Measurements from ENCODE around the gene ST7L.

DNA sequence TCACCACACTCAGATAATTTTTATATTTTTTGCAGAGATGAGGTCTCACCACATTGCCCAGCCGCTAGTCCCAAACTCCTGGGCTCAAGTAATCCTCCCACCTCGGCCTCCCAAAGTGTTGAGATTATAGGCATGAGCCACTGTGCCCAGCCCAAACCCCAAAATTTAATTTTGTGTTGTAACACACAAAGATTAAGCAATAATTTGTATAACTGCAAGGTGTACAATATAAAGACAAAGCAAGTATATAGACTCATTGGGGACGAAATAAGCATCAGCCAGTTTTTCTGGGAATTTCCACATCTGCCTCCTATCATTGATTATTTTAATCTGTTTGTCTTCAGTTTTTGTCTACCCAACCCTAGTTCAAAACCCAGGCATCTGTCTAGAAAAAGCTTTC, 42.7 kb downstream of the ST7L start:
- no peak for TF ChIP-seq POLR2A (IDR thresholded peaks at IDR 0.05)
- TF ChIP-seq, protein P1, sequence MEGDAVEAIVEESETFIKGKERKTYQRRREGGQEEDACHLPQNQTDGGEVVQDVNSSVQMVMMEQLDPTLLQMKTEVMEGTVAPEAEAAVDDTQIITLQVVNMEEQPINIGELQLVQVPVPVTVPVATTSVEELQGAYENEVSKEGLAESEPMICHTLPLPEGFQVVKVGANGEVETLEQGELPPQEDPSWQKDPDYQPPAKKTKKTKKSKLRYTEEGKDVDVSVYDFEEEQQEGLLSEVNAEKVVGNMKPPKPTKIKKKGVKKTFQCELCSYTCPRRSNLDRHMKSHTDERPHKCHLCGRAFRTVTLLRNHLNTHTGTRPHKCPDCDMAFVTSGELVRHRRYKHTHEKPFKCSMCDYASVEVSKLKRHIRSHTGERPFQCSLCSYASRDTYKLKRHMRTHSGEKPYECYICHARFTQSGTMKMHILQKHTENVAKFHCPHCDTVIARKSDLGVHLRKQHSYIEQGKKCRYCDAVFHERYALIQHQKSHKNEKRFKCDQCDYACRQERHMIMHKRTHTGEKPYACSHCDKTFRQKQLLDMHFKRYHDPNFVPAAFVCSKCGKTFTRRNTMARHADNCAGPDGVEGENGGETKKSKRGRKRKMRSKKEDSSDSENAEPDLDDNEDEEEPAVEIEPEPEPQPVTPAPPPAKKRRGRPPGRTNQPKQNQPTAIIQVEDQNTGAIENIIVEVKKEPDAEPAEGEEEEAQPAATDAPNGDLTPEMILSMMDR (IDR thresholded peaks at IDR 0.05), result no peak
